GM19328 (cell line): ENCODE results near the gene MLIP.
"Not testable (repeated sequence)": the region's sequence is repeated elsewhere in the genome, so short reads cannot be mapped to it uniquely, and the experiment has no call there.

Source experiments
- ATAC-seq: cut with Tn5 transposase; IDR thresholded peaks from one replicate; pipeline ENCODE4 v1.9.1; 2021; ENCODE audit warnings: mild to moderate bottlenecking, moderate library complexity; ENCODE audit not compliant: unreplicated experiment

Gene MLIP

DNA sequence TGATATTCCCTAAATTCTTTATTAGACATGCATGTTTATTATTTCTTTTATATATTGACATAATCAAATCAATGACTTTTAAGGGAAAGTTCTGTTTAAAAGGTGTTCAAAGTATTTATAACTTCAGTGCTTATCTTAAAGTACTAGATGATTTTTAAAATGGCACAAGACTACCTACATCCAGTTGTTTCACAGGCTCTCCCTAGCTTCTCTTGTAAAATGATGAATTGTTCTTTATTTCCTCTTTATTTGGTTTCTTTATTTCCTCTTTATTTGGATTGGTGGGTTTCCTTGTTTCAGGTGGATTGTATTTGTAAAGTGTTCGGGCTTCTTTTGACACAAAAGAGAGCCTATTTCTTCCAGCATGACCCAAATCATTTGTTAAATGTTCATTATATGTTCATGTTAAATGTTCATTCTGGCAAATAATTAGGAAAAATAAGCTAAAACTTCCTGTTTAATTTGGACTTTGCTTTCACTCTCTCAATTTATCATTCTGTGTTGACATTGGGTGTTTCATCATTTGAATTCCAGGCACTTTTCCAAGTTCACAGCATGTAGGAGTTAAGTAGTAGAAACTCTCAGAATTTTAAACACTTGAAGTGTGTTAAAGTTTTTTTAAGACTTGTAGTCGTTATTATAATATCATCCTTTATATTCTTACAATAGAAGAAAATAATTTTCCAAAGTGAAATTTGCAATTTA lies 24.6 kb downstream of the MLIP start:
- no peak for ATAC-seq

DNA sequence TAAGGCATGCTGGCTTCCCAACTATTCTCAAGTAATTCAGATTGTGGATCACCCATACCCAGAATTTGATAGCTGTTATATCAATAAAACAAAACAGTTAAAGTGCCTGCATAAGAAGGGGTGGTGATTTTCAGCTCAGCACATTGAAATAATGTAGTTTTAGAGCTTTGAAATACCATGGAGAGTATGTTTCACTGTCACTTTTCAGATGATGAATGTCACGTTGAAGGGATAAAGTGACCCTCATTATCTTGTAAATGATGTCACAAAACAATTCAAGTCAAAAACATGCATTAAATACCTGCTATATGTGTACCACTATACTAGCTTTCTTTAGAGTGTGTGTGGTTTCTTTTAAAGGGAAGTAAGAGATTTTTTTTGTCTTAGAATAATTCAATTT lies 27.6 kb downstream of the MLIP start:
- no peak for ATAC-seq

DNA sequence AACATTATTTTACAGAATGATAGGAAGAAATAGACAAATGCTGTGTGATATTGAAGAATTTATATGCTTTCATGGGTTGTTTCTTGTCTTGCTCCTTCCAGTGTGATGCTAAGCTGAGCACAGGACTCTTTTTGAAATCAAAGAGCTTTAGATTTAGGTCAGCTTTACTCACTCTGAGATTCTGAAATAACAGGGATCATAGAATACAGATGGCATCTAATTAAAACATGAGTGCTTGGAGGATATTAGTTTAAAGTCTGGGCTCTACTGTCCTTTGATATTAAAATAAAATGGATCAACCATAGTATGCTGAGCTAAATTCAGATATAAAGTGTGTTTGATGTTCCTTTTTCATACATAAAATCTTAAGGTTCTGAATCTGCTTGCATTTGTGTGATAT lies 29.6 kb downstream of the MLIP start:
- ATAC-seq: no peak

DNA sequence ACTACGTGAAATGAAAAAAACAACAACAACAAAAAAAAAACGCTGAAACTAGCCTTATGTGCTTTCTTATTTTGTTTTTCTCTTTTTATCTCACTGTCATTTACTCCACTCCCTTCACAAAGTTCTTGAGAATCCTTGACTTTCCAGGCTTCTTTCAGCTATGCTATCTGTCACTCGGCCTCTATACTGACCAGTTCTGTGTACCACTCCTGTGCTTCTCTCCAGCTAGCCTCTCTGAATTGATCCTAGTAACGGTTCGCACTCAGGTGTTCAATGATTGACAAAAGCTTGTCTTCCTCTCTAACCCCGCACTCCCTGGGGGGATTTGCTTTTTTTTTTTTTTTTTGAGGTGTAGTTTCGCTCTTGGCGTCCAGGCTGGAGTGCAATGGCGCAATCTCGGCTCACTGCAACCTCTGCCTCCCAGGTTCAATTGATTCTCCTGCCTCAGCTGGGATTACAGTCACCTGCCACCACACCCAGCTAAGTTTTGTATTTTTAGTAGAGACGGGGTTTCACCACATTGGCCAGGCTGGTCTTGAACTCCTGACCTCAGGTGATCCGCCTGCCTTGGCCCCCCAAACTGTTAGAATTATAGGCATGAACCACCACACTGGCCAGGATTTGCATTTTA lies 31.8 kb downstream of the MLIP start:
- ATAC-seq: no peak

DNA sequence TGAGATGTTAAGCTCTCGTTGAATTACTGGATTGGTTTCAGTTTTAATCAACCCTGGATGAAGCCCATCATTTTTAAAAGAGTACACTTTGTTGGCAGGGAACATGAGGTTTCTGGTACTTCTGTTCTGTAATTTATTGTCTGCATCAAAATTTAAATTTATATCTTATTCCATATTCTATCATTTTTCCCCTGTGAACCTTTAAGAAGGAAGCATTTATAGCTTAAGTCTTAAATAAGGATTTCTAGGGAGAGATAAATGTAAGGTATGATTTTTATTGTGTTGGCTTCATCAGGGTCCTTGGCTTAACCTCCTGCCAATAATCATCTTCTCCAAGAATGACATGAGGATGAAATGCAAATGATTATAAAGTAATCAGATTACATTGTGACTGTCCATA lies 40.6 kb downstream of the MLIP start:
- no peak for ATAC-seq

DNA sequence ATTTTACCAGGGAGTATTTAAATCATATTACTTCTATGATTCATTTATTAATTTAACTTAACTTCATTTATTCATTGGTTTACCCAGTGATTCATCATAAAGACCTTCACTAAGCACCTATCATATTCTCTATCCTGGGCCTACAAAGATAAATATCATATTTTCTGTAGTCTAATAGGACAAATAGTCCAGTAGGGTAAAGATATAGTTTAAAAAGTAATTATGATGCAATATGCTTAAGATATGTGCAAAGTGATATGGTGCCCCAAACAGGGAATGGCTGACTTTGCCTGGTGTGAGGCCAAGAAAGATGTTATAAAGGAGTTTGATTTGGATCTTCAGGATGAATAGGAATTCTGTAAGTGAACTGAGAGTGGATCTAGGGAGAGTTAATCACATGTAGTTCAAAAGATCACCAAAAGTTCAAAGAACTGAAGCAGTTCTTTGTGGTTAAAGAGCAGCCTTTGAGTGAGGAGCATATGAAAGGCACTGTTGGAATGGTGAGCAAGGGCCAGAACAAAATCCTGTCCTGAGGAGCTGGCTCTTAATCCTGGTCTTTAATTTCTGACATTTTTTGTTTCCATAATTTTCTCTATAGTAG lies 45.5 kb downstream of the MLIP start:
- ATAC-seq: no peak

DNA sequence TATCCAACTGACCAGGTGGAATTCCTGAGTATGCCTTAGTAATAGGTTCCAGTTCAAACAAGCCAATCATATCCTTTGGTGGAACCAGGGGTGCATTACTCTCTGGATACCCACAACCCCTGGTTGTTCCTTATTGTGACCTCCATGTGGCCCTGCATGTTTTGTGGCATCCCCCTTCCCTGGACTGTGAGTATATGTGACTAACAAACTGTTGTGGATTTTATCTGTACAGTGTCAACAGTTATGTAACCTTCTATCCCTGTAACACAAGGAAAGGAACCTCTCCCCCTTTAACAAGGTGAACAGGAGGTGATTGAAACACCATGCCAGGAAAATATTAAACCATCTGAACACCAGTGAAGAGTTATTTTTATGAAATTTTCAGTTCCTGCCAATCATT lies 46.2 kb downstream of the MLIP start:
- no peak for ATAC-seq

DNA sequence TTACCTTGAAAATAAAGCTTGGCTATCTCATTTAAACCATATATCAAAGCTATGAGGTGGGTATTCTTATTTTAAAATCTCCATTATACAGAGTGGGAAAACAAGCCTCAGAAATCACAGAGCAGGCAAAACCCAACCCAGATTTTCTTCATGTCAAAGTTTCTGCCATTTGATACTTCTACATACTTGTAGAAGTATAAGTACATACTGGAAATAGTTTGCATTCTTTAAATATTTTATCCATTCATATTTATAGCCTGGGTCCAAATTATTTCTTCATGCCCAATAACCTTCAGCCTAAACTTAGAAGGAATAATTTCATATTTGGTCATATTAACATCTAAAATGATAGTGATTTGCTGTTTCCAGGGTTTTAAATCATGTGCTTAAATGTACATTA lies 61.8 kb downstream of the MLIP start:
- ATAC-seq: no peak

DNA sequence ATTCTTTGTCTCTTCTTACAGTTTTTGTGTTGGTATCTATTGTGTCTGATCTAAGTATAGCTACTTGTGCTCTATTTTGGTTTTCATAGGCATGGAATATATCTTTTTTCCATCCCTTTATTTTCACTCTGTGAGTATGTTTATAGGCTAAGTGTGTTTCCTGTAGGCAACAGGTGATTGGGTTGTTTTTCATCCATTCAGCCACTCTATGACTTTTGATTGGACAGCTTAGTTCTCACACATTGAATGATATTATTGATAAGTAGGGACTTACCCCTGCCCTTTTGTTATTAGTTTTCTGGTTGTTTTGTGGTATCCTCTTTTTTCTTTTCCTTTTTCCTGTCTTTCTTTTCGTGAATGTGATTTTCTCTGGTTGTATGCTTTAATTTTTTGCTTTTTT lies 67.9 kb downstream of the MLIP start:
- ATAC-seq: no peak

DNA sequence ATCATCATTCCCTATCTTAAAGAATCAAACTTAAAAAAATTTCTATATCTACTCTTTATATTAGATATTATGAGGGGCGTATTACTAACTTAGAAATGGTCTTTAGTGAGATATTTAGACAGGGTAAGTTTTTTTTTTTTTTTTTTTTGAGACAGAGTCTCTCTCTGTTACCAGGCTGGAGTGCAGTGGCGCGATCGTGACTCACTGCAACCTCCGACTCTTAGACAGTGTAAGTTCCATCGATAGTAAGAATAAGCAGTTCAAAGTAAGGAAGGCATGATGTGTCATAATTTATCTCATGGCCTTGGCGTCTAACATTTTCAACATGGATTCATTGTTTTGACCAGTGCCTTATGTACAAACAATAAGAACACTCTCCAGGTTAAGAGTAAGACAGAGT lies 72.4 kb downstream of the MLIP start:
- ATAC-seq: no peak

DNA sequence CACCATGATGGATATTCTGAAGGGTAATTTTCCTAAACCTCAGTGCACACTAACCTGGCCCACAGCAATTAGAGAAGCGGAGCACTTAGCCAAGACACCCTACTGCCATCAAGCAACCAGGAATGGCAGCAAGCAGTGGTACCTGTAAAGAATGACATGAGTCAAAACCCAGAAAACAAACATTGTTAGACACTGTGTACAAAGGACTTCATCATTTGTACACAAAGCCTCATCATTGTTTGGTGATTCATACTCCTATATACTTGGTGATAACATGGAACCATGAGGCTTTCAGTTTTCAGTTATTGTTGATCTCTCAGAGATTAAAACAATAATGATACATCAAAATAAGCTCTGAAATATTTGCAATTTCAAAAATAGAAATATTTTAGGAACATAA lies 74.6 kb downstream of the MLIP start:
- no peak for ATAC-seq

DNA sequence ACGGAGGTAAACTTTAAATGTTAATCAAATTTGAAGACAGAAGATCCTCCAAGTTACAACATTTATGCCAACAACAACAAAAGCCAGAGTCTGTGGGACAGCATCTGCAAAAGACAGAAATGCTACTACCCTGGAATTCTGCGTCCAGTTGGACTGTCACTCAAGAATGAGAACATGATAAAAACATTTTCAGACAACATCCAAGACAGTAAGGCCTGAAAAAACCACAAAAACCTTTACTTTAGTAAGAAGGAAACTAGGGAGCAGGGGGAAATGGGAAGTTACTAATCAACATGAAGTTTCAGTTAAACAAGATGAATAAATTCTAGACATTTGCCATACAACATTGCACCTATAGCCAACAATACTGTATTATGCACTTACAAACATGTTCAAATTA lies 77.6 kb downstream of the MLIP start:
- no peak for ATAC-seq

DNA sequence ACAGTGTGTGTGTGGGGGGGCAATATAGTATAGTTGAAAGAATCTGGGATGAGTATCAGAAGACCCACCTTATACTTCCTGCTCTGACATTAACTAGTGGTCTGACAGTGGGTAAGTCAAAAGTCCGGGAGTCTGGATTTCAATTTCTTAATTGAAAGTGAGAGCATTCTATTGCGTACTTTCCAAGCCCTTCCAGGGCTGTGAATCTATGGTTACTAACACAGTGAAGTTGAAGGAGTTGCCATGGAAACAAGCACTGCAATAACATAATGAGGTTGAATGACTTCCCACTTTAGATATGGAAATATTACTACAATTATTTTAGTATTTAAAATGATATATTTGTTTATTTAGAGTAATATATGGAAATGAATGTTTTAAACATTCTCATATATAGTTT lies 80.2 kb downstream of the MLIP start:
- no peak for ATAC-seq

DNA sequence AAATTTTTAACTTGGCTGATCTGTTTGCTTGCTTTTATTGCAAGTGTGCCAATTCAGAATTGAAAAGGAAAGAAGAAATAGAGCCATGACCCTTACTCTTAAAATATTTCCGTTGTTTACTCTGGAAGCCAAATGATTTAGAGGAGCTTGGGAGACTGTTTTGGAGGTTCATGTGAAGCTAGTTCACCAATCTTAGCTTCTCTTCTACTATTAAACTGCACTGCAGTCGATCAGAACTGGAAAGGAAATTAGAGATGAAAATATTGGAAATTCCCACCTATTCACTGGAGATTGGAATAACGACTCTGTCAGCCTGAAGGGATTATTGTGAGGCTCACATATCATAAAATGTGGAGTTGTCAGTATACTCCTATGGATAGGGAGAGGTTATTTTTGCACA lies 81.8 kb downstream of the MLIP start:
- ATAC-seq: no peak

DNA sequence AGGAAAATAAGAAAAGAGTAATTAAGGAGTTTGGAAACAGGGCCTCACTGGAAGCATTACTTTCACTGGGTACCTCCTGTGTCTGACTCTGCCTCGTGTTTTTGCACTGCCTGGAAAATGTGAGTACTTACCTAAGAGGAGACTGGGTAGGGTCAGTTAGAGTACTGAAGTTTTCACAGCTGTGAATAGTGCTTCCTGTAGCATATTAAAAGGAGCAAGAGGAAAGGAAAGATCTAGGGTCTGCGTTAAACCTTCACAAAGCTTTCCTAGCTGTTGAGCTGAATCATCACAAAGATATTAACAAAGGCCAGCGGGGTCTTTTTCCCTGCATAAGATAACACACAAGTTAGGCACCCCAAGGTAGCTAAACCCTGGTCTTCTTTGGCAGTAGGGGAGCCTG lies 82.3 kb downstream of the MLIP start:
- no peak for ATAC-seq

DNA sequence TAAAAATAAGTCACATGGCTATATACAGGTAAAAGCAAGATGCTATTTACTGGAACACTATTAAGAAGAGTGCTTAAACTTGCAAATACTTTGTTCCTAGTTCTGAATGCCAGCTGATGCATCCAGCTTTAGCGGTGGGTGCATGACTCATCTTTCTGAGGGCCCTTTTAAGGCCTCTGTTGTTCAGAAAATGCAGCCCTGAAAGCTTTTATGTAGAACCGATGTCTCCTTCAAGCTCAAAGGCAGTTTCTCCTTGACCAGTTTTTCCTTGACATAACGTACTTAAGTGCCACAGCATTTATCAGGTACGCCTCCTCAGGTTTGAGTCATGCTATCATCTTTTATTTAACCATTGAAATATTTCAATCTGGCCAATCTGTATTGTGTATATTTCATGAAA lies 82.8 kb downstream of the MLIP start:
- no peak for ATAC-seq

DNA sequence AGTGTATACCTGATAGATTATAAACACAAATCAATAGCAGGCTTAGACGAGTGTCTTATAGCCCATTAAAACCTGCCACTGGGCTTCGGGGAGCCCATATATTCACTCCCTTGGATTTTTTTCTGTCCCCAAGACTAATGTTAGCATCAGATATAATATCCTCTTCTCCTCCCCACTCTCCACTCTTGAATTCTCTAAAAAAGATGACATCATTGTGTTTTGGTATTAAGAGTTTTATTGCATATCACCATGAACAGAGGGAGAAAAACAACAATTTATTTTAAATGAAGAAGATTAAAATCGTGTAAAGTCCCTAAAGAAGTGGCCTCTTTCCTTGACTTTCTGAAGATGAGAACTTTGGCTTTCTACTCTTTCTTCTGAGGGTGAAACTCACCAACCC lies 84.4 kb downstream of the MLIP start:
- ATAC-seq: no peak

DNA sequence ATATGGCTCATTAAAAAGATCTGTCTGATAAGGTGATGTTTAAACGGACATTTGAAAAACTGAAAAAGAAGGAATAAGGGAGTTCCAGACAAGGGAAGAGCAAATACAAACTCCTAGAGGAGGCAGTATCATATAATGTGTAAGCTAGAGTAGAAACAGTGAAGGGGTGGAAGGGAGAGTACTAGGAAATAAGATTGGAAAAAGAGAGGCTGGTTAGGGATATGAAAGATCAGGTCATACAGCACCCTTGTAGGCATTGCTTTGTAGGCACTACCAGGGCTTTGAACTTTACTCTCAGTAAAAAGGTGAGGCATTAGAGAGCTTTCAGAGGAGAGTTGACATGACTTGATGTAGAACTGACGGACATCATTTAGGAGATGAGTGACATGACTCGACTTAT lies 85.7 kb downstream of the MLIP start:
- no peak for ATAC-seq

DNA sequence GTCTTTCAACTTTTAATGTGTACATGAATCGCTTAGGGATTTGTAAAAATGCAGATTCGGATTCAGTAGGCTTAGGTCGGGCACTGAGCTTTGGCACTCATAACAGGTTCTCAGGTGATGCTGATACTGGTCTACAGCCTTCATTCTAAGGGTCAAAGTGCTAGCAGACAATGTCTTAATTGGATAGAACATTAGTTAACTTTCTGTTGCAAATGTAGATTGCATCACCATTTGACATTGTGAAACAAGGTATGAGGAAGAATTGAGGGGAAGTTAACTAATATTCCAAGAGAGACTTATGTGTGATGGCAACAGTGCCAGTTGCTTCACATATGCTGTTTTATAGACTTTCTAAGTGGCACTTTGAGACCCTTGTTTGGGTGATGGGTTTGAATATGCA lies 86.9 kb downstream of the MLIP start:
- ATAC-seq: no peak

DNA sequence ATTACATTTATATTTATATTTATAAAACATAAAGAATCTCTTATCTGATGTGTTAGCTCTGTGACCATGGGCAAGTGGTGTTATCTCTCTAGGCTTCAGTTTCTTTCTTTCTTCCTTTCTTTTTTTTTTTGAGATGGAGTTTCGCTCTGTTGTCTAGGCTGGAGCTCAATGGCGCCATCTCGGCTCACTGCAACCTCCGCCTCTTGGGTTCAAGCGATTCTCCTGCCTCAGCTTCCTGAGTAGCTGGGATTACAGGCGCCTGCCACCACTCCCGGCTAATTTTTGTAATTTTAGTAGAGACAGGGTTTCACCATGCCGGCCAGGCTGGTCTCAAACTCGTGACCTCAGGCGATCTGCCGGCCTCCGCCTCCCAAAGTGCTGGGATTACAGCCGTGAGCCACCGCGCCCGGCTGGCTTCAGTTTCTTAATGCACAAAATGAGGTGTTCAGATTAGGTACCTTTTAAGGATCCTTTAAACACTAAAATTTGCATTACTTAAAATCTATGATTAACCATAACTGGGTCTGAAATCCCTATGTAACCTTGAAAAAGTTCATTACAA lies 92.3 kb downstream of the MLIP start:
- not testable (repeated sequence) for ATAC-seq

DNA sequence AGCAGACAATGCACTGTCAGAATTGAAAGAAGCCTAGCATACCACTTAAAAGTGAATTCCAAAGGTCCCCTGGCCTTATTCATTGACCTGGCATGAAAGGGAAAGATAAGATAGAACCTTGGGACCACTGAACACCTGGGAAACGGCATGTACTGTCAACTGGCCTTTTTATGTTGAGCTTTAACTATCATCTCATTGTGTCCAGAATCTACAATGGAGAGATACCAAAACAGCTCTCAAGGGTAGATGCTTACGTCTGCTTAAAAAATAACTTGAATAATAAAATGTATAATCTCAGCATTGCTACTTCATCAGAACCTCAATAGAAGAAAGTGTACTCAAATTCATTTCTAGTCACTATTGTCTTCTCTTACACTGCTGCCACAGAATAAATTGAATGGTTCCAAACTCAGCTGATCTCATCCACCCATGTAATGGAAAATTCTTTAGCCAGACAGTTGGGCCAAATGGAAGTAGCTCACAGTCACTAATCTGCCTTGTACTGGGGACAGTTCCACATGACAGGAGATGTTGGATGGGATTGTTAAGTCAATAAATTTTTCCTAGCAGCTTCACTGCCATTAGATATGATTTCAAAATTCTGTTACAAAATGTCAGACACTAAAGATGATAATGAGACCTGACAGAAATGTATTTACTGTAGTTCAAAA lies 93.8 kb downstream of the MLIP start:
- ATAC-seq: no peak

DNA sequence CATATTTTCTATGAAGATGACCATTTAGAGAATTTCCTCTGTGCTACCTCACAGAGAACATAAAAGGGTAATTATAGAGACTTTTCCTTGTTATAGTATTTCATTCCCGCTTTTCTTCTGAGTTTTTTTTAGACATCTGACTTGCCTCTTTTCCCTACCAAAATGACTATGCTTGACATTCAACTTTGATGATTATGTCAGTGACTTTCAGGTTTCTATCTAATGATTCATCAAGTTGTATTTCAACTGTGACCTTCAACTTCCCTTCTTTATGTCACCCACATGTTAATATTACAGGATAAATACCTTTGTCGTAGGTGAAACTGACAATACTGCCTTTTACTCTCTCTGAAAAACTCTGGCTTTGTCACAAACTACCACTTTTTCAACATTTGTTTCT lies 95.3 kb downstream of the MLIP start:
- ATAC-seq: no peak
